Stimulated activated CD8-positive, alpha-beta memory T cell treated with anti-CD3 and anti-CD28 coated beads, Interleukin-2, amount 100 ng/mL, for 1 hour (primary cell): ENCODE measurements around the gene CACNA2D1.
"Not testable (repeated sequence)": the region's sequence is repeated elsewhere in the genome, so short reads cannot be mapped to it uniquely, and the experiment has no call there.

Experiments used
- DNase-seq, 2 donors: peaks; one replicate each; pipeline ENCODE4 v3.0.0-alpha.2; 2020; ENCODE audit warnings: low read depth in 2 of 2

Gene CACNA2D1

GRCh38 chr7:82166260-82167015, 277.1 kb downstream of the CACNA2D1 start:
- no peak for DNase-seq

DNA sequence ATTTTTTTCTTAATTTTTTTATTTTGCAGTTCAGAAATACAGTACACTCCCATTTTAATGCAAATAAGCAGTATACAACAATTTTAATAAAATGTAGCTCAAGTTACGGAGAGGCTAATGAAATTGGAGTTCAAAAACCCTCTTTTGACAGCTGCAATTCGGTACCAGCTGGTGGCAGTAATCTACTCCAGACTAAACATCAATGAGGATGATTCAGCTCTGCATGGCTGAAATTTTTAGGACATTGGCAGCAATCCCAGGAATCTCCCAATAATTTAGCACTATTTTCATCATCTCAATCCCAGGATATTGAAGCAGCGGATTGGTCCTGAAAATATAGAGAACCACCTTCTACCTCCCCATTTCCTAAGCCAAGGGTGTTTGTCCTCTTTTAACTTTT, 278.8 kb downstream of the CACNA2D1 start:
- no peak for DNase-seq

- no peak for DNase-seq
These were observed 279.2 kb downstream of the CACNA2D1 start for GRCh38 chr7:82164410-82164809.

DNA sequence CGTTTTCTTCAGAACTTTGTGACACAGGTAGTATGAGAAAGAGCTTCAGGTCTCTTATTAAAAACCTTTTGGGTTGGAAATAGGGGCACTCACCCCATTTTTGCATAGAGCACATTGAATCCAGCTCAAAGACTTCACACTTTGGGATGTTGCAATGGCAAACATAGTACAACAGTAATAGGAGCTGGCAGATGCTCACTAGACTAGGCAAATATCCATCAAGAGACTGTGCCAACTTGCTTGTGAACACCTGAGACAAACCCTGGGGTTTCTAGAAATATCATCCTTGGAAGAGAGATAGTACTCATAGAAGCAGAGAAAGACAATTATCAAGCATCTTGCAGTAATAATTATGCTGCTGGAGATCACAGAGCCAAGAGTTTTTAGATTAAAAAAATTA, 280.0 kb downstream of the CACNA2D1 start:
- DNase-seq: no peak

- no peak for DNase-seq
These were observed 281.3 kb downstream of the CACNA2D1 start for GRCh38 chr7:82162289-82162688.

DNA sequence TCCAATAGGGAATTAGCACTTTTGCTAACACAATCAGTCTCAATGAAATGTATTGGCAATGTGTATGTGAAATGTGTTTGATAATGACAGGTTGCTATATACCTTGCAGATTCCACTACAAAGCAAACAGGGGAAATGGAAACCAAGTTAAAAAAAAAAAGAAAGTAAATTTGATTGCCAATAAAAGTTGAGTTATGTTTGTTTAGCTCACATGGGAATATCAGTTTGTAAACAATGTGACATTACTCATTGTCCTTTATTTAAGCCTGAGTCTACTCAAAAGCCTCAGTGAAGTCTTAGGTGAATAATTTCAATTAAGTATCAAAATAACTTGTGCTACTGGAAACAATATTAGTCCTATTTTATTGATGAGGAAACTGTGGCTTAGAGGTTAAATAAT, 285.2 kb downstream of the CACNA2D1 start:
- DNase-seq: no peak

DNA sequence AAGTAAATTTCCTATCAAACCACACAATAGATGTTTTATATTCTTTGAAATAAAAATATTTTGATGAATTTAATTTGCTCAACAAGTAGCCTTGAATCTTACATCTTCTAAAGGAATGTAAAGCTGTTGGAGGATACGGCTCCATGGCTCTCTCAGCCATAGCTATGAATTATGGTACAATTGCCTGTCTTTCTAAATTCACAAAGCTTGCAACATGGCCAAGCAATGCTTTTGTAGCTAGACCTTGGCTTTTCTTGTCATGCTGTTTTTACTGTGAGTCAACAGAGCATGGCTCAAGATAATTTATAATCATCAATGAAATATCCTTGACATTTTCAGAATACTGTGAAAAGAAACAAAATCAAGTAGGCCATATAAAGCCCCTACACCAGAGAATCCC, 286.7 kb downstream of the CACNA2D1 start:
- DNase-seq: no peak

DNA sequence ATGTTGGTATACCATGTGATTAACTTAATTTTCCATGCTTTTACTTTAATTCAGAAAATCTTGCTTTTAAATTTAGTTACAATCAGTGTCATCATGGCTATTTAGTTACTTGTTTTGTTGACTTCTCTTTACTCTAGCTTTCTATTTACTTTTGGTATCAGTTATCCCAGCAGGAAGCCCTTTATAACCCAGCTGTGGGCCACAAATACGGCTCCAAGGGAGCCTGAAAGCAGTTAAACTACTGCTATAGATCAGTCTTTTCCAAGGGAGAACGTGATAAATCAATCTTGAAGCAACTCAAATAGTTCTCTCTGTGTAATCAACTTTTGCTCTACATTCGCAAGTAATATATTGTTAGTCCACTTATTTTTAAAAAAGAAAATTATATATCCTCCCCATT, 287.4 kb downstream of the CACNA2D1 start:
- DNase-seq: no peak

DNA sequence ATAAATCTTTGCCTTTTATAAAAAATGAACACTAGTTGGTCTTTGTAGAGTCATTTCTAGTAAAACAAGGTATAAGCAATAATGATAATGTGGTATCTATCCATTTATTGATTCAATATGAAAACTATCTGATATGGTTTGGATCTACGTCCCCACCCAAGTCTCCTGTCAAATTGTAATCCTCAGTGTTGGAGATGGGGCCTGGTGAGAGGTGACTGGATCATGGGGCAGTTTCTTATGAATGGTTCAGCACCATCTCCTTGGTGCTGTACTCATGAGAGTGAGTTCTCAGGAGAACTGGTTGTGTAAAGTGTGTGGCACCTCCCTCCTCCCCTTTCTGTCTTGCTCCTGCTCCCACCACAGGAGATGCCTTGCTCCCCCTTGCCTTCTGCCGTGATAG, 288.8 kb downstream of the CACNA2D1 start:
- no peak for DNase-seq

DNA sequence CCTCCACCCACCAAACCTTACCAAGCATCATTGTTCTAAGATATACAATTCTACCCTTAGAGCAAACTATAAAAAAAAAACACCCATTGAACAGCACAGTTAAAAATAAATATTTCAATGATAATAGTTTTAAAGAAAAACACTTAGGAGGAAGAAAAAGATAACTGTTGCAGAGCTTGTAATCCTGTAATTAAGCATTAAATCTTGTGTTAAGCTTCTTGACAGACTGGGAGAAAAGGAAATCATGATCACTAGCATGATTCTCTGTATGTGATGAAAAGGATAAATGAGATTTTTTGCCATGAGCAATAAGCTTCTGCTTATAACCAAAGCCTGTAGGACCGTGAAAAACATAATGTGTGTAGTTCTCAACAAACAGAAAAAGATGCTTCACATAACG, 289.8 kb downstream of the CACNA2D1 start:
- no peak for DNase-seq

DNA sequence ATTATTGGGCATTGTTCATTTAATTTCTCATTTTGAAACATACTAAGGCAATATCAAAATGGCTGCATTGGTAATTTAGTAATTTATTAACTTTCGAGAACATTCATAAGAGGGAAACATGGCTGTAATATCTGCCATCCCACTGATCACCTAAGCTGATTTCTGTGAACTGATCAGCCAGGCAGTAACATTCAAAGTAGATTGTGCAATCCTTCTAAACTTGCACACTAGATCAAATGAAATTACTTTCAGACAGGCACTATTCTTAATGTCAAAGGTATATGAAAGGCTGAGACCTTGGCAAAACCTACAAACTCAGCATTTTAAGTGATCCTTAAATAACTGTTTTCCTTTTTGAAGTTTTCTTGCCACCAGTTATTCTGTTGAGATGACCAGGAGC, 290.7 kb downstream of the CACNA2D1 start:
- no peak for DNase-seq

- DNase-seq: no peak
These were observed 297.1 kb downstream of the CACNA2D1 start for GRCh38 chr7:82146491-82146890.

DNA sequence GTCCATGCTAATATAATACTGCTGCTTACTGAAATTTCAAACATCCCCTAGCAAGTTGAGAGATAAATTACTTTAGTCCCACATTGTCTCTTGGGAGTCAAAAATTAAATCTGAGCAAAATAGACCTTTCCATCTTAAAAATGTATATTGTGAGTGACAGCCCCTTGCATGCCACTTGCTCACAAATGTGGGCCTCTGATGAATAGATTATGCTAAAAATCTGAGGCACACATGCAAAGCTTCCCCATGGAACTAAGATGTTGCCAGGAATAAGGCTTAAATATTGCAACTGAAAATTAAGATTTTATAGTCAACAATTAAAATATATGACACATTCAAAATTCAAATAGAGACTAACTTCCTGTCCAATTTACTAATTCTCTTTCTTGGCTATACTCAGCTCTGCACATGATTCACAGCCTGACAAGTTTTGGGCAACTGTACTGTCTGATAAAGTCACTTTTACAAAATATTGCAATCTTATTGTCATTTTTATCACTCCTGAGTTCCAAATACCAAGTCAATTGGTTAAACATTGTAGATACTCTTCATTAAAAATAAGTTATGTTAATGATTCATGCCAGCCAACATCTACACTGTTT, 301.2 kb downstream of the CACNA2D1 start:
- DNase-seq: no peak

- no peak for DNase-seq
These were observed 302.1 kb downstream of the CACNA2D1 start for GRCh38 chr7:82141427-82141826.

- DNase-seq: not testable (repeated sequence)
These were observed 303.0 kb downstream of the CACNA2D1 start for GRCh38 chr7:82140608-82141007.

GRCh38 chr7:82131215-82131614, 312.4 kb downstream of the CACNA2D1 start:
- no peak for DNase-seq

DNA sequence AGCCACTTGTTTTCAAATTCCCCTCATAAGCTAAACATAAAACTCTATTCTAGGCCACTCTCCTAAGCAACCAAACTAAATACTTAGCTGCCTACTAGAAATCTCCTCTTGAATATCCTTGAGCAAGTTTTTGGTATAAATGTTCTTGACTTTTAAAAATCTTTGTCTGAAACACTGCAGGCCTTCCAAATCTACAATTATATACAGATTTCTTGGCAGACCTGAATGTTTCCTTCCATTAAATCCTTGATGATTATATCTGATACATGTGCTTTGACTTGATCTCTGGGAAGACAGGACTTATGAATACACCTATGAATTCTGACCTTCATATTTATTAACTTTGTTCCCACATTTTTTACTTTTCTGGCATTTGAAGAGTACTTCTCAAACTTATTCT, 314.5 kb downstream of the CACNA2D1 start:
- no peak for DNase-seq

DNA sequence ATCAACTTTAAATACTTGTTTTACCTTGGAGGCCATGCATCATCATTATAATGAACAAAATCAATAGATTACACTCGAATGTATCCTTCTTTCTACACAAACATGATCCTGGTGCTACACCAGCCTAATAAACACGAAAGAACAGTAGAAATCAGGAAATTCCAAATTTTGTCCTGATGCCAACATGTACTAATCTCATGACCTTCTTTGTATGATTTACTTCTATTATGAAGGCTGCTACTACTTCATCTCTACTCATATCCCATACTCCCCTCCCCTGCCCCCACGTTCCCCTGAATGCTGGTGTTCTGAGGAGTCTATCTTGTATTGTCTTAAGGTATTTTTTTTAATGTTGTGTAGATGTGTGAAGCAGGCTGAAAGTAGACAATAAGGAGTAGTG, 315.0 kb downstream of the CACNA2D1 start:
- no peak for DNase-seq

- no peak for DNase-seq
These were observed 317.0 kb downstream of the CACNA2D1 start for GRCh38 chr7:82126576-82126975.

- no peak for DNase-seq
These were observed 319.1 kb downstream of the CACNA2D1 start for GRCh38 chr7:82124445-82124844.

- DNase-seq: no peak
These were observed 321.3 kb downstream of the CACNA2D1 start for GRCh38 chr7:82122275-82122674.

GRCh38 chr7:82114237-82114636, 329.3 kb downstream of the CACNA2D1 start:
- no peak for DNase-seq

- no peak for DNase-seq
These were observed 333.3 kb downstream of the CACNA2D1 start for GRCh38 chr7:82110146-82110840.
